NCI-H226 (cell line): ENCODE measurements around the gene STK31.
"Not testable (repeated sequence)": the region's sequence is repeated elsewhere in the genome, so short reads cannot be mapped to it uniquely, and the experiment has no call there.

Experiments used
- DNase-seq: peaks from one replicate; pipeline ENCODE4 v3.0.0-alpha.2; 2015

STK31 gene

DNA sequence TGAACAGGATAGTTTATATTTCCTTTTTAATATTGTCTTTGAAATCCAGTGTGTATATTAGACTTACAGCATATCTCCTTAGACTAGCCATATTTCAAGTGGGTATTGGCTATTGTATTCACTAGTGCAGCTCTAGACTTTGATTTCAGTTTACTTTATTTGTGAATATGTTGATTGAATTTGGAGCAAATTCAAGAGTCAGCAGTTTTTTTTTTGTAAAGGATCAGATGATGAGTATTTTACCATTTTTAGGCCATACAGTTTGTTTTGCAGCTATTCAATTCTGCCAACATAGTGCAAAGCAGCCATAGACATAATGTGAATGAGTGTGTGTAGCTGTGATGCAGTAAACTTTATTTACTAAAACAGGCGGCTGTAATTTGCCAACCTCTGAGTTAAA lies 4.6 kb downstream of the STK31 start:
- DNase-seq: no peak

DNA sequence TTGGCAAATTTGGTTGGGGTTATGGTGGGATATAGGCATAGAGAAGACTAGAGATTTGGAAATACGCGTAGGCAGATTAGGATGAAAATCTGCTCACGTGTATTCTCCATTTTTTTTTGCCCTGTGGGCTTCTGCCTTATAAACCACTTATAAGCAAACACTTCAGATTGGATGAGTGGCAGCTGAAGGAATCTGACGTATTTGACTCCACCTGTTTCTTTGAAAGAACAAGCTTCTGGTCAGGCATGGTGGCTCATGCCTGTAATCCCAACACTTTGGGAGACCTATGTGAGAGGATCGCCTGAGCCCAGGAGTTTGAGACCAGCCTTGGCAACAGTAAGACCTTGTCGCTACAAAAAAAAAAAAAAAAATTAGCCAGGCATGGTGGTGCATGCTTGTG lies 5.1 kb downstream of the STK31 start:
- peak; percentile 20 for DNase-seq

DNA sequence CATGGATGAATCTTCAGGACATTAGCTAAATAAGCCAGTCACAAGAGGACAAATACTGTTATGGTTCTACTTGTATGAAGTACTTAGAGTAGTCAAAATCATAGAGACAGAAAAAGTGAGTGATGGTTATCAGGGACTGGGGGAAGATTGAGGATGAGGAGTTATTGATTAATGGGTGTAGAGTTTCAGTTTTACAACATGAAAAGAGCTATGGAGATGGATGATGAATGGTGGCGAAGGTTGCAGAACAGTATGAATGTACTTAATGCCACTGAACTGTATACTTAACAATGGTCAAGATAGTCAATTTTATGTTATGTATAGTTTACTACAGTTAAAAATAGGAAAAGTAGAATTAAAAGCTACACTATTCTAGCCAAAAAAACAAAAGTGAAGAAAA lies 7.8 kb downstream of the STK31 start:
- no peak for DNase-seq

DNA sequence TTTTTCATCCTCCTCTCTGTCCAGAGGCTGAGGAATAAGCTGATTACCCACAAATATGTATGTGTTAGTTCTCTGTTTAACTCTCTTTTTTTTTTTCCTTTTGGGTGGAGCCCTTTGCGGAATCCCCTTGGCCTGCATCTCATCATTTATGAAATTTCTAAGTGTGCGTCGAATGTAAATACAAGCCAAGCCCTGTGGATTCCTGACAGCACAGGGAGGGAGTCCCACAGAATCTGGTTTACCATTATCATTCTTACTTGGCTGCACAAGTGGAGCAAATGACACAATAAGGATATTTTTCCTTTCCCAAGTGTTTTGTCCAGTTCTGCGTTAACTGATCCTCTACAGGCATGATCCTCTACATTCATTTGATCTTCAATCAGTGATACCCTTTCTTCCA lies 11.4 kb downstream of the STK31 start:
- no peak for DNase-seq

DNA sequence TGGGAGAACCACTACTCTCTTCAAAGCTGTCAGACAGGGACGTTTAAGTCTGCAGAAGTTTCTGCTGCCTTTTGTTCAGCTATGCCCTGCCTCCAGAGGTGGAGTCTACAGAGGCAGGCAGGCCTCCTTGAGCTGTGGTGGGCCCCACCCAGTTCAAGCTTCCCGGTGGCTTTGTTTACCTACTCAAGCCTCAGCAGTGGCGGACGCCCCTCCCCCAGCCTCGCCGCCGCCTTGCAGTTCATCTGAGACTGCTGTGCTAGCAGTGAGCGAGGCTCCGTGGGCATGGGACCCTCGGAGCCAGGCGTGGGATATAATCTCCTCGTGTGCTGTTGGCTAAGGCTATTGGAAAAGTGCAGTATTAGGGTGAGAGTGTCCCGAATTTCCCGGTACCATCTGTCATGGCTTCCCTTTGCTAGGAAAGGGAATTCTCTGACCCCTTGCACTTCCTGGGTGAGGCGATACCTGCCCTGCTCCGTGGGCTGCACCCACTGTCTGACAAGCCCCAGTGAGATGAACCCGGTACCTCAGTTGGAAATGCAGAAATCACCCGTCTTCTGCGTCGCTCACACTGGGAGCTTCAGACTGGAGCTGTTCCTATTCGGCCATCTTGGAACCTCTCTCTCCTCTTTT lies 12.7 kb downstream of the STK31 start:
- not testable (repeated sequence) for DNase-seq

DNA sequence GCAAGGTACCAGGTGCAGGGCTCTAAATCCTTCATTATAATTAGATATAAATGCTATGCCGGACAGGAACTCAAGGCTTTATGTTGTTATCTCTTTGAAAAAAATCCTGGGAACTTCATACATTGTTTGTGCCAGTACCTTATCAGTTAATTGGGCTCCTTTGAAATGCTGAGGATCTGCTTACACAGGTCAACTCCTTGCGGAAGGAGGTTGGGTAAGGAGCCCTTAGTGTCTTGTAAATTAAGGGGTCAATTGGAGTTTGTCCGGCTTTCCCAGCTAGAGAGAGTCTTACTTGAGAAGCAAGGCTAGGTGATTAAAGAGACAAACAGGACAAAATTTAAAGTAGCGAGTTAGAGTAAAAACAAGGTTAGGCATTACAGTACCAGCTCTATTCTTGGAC lies 14.1 kb downstream of the STK31 start:
- DNase-seq: not testable (repeated sequence)

DNA sequence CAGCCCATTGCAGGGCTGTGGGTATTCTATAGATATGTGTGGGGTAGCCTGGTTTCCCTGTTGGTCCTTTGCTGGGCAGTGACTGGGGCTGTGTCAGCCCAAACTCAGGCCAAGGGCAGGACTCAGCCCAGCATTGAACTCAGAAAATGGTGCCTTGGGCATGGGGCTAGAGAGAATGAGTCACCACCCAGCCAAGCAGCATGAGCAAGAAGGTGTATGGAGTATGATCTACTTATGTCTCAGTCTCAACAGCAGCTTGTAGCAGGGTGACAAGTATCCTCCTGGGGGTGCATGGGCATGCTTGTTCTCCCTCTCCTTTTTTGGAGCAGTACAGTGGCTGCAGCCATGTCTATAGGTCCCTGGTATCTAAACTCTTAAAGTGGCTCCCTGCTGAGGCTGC lies 32.0 kb downstream of the STK31 start:
- no peak for DNase-seq

DNA sequence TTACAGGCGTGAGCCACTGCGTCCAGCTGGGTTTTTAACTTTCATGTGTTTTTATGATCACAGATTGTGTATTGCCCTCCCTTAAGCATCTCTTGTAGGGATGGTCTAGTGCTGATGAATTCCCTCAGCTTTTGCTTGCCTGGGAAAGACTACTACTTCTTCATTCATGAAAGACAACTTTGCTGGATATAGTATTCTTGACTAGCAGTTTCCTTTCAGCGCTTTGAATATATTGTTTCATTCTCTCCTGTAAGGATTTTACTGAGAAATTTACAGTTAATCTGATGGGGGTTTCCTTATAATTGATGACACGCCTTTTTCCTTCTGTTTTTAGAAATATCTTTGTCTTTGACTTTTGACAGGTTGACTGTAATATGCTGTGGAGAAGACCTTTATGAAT lies 33.2 kb downstream of the STK31 start:
- DNase-seq: no peak

DNA sequence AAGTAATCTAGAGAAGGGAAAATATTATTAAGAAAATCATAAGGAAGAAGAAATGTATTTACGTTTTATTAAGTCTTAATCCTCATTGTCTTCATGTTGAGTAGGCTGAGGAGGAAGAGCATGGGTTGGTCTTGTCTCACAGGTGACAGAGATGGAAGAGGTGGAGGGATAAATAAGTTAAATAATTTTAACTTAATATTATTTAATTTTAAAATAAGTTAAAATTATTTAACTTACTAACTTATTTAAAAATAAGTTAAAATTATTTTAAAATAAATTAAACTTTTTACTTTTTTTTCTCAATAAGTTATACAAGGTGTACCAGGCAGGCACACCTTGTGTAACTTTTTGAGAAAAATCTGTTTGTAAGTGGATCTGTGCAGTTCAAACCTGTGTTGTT lies 36.6 kb downstream of the STK31 start:
- DNase-seq: no peak

DNA sequence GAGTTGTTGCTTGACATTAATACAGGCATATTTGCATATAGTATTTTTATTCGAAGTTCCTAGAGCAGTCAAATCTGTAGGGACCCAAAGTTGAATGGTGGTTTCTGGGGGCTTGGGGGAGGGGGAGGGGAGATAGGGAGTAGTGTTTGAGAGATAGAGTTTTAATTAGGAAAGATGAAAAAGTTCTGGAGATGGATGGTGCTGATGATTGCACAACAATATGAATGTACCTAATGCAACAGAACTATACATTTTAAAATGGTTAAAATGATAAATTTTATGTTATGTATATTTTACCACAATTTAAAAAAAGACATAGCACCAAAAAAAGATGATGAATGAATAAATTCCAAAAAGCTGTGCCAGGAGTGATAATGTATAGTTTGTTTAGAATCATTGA lies 41.8 kb downstream of the STK31 start:
- no peak for DNase-seq

DNA sequence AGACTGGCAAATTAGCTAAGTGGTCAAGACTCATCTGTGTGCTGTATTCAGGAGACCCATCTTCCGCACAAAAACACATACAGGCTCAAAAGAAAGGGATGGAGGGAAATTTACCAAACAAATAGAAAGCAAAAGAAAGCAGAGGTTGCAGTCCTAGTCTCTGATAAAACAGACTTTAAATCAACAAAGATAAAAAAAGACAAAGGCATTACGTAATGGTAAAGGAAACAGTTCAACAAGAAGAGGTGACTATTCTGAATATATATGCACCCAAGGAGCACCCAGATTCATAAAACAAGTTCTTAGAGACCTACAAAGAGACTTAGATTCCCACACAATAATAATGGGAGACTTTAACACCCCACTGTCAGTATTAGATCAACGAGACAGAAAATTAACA lies 48.8 kb downstream of the STK31 start:
- DNase-seq: peak; percentile 49

DNA sequence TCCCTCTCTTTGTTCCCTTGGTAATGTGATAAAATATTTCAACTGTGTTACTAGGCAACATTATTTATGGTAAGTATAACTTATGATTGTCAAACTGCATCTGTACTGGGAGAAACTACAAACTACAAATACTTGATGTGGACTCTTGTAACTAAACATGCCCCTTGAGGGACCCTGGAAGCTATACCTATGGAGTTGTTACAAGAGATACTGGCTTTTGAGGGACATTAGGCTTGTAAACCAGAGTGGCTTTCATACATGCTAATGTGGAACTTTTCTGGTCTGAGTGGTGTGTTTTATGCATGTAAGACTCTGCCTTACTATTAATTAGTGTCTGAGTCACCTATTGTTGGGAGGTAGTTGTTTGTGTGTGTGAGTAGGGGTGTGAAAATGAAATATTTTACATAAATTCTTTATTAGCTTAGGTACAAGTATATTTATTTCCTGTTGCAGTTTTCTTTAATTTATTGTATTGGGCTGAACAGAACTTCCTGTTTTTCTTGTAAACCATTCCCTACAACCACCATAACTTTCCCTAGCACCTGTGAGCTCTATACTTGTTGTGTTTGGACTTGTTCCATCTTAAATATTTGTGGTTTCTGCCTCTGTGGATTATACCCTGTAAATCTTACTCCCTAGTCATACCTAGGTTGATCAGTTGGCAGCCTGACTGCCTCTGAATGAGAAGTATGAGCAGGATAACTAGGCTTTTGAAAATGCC lies 49.8 kb downstream of the STK31 start:
- peak; percentile 100 for DNase-seq

DNA sequence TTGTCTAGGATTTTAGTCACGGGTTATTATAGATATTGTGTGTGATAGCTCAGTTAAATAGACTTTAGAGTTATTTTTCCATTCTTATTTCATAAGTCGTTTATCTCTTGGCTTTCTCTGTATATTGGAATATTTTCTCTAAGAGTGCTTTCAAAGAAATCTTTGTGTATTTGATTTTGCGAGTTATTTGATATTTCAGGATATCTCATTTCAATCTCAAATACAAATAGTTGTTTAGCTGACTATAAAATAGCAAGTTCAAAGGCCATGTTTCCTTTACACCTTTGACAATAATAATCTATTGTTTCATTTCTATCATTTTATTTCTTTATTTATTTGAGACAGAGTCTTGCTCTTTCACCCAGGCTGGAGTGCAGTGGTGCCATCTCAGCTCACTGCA lies 55.9 kb downstream of the STK31 start:
- no peak for DNase-seq

DNA sequence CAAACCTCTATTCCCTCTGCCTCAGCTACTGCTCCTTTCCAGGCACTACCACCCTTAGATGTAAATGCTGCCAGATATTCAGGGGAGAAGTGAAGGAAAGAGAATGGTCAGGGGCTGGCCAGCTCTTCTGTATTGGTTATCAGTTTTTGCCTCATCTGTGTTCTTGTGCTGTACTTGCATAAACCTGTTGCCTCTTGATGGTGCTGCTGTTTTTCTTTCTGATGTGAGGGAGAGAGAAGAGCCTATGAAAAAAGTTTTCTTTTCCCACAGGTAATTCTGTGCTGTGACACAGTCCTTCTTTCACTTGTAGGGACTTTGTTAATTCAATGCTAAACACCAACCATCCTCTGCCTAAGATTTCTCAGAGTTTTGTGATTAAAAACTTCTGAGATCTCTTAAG lies 57.5 kb downstream of the STK31 start:
- no peak for DNase-seq

DNA sequence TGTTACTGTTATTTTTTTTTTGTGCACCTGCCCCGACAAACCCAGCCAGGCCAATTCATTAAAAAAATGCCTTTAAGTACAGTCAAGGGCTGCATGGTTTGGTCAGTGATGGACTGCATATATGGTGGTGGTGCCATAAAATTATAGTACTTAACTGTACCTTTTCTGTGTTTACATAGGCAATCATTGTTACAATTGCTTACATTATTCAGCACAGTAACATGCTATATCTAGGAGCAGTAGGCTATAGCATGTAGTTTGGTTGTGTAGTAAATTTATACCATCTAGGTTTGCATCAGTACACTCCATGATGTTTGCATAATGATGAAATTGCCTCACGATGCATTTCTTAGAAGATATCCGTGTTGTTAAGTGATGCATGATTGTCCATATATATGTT lies 58.0 kb downstream of the STK31 start:
- DNase-seq: no peak

DNA sequence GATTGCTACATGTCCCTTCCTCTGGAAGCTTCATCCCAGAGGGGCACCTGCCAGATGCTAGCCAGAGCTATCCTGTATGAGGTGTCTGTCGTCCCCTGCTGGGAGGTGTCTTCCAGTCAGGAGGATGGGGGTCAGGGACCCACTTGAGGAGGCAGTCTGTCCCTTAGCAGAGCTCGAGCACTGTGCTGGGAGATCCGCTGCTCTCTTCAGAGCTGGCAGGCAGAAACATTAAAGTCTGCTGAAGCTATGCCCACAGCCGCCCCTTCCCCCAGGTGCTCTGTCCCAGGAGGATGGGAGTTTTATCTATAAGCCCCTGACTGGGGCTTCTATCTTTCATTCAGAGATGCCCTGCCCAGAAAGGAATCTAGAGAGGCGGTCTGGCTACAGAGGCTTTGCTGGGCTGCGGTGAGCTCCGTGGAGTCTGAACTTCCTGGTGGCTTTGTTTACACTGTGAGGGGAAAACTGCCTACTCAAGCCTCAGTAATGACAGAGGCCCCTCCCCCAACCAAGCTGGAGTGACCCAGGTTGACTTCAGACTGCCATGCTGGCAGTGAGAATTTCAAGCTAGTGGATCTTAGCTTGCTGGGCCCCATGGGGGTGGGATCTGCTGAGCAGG lies 69.3 kb downstream of the STK31 start:
- DNase-seq: not testable (repeated sequence)

DNA sequence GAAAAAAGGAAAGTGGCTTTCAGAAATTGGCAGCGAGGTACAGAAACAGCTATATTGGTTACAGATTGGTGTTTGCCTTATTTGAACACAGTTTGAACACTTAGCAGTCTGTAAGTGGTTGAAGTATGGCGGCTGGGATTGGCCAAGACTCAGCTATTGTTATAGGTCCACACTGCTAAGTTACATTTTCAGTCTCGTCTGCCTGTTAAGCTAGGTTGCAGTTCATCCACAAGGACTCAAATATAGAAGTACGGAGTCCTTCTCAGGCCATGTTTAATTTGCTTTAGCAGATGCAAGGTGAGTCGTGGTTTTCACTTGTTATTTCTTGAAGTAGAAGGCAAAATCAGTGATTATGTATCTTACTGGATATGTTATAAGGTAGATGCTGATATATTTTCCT lies 73.1 kb downstream of the STK31 start:
- DNase-seq: no peak

DNA sequence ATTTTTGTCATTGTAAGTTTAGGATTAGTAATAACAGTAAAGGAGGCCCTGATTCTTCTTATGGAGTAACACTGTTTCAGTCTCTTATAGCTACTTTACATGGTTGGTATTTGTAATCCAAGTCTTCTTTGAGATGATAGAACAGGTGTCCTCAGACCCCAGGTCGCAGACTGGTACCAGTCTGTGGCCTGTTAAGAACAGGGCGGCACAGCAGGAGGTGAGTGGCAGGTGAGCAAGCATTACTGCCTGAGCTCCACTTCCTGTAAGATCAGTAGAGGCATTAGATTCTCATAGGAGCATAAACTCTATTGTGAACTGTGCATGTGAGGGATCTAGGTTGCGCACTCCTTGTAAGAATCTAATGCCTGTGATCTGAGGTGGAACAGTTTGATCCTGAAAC lies 77.3 kb downstream of the STK31 start:
- DNase-seq: no peak

DNA sequence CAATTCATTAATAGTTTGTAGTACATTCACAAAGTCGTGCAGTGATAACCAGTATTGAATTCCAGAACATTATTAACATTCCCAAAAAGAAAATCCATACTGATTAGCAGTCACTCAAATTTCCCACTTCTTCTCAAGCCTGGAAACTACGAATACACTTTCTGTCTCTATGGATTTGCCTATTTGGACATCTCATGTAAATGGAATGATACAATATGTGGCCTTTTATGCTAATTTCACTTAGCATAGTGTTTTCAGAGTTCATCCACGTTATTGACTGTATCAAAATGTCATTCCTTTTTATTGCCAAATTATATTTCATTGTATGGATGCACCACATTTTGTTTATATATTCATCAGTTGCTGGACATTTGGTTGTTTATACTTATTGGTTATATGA lies 78.8 kb downstream of the STK31 start:
- no peak for DNase-seq

DNA sequence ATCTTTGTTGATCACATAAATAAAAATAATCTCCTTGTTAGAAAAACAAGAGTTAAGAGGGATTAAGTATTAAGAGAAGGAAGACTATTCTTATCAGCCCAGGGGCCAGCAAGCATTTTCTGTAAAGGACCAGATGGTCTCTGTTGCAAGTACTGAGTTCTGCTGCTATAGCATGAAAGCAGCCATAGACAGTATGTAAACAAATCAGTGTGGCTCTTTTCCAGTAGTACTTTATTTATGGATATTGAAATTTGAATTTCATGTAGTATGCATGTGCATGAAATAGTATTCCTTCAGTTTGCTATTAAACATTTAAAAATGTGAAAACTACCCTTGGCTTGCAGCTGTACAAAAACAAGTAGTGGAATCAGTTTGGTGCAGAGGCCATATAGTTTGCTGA lies 81.7 kb downstream of the STK31 start:
- DNase-seq: no peak

DNA sequence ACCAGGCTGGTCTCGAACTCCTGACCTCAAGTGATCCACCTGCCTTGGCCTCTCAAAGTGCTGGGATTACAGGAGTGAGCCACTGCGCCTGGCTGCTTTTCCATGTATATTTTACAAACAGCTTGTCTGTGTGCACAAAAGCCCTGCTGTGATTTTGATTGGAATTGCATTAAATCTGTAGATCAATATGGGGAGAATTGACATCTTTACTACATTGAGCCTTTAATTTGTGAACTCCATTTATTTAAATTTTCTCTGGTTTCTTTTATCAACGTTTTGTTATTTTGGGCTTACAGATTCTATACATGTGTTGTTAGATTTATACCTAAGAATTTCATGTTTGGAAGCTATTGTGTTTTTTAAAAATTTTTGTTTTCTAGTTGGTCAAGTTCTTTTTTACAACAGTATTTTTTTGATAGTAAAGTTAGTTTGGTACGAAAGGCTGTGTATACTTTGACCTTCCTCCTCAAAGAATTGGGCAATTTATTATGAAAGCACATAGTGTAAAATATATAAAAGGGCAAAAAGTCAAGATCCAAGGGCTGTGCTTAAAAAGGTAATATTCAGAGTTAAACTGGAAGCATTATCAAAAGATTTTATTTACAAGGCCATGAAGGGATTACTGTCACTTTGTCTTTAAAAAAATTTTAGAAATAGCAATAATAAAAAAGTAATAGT lies 92.8 kb downstream of the STK31 start:
- no peak for DNase-seq

DNA sequence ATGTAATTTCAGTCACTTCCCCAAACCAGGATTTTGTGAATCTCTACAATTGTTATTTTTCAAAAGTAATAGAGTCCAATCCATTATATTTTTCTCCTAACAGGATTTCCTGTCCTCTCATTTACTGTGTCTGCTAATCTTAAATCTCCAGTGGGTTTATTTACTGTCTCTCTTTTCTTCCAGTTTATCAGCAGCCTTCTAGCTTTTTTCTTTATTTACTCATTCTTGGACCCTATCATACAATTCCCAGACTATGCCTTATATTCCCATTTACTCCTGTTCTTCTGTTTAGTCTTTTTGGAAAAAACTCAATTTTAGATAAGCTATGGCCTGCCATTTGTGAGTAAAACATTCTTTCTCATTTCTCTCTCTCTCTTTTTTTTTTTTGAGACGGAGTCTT lies 94.7 kb downstream of the STK31 start:
- no peak for DNase-seq

DNA sequence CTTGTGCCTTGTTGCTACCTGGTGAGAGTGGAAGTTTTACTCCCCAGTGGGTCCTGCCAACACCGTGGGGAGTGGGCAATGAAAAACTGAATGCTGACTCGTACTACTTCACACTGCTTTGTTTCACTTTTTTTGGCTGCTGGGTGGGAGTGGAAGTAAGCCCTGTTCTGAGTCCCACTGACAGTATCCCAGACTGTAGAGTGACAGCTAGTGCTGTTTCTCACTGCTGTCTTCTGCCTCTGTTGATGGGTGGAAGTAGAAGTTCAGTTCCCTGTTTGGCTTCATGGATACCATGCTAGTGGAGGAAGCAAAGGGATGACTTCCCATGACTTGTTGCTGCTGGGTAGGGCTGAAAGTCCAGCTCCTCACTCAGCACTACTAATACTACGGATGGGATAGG lies 98.4 kb downstream of the STK31 start:
- no peak for DNase-seq

DNA sequence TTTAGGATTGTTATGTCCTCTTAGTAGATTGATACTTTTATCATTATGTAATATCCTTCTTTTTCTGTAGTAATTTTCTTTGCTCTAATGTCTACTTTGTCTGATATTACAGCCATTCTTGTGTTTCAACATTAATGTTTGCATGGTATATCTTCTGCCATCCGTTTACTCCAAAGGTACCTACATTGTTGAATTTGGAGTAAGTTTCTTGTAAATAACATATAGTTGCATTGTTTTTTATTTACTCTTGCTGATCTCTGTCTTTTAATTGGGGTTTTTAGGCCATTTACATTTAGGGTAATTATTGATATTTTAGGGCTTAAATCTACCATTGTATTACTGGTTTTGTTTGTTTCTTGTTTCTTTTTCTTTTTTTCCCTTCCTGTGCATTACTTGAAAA lies 100.1 kb downstream of the STK31 start:
- DNase-seq: no peak
